H1 (cell line): ENCODE measurements around the gene WAC. TPM values are rescaled to one million over a fixed set of nuclear protein-coding genes. Genes with fewer than 3 reads are reported as not detected.
A peak's percentile ranks its signal among the peaks of the same experiment; 100 is the strongest.

Source experiments
- CTCF ChIA-PET: fragments of 300-600 bp; sonication (Branson Sonifier 250); formaldehyde crosslinking; loops from one replicate; lab custom pipeline; 2021; ENCODE audit not compliant: partially characterized antibody; lab: Charles Lee
- POLR2A ChIA-PET: fragments of 300-600 bp; sonication (Branson Sonifier 250); formaldehyde crosslinking; loops from one replicate; lab custom pipeline; 2021; ENCODE audit warnings: inconsistent platforms; ENCODE audit not compliant: partially characterized antibody; lab: Charles Lee
- DNase-seq, 2 experiments: peaks; one replicate each; pipeline versions ENCODE4 v3.0.0 to v3.0.0-alpha.2; 2010 to 2022; ENCODE audit warnings: low spot score in 2 of 2, low read depth in 1 of 2, mixed read lengths in 1 of 2
- FAIRE-seq: peaks from 2 replicates; lab custom pipeline; 2011; peaks lifted over from hg19 to GRCh38; lab: Jason Lieb, UNC
- H2AFZ ChIP-seq: 2 replicates; pipeline ENCODE4 v1.8.1; 2012; ENCODE audit warnings: low read length, inconsistent platforms
- H2AK5ac ChIP-seq: 2 replicates; pipeline ENCODE4 v1.6.1; 2013; ENCODE audit warnings: low read depth, low read length
- H2BK120ac ChIP-seq: replicated peaks from 2 replicates; pipeline ENCODE3; 2013; ENCODE audit warnings: low read depth, low read length, inconsistent platforms
- H2BK12ac ChIP-seq: 2 replicates; pipeline ENCODE4 v1.6.1; 2013; ENCODE audit warnings: low read depth, low read length
- H2BK15ac ChIP-seq: 2 replicates; pipeline ENCODE4 v1.6.1; 2013; ENCODE audit warnings: low read length
- H2BK20ac ChIP-seq: 2 replicates; pipeline ENCODE4 v1.6.1; 2013; ENCODE audit warnings: low read length
- H2BK5ac ChIP-seq: 2 replicates; pipeline ENCODE4 v1.6.1; 2013; ENCODE audit warnings: low read depth, low read length
- H3K14ac ChIP-seq: 2 replicates; pipeline ENCODE4 v1.6.1; 2013; ENCODE audit warnings: inconsistent platforms; ENCODE audit not compliant: insufficient read length
- H3K18ac ChIP-seq: 2 replicates; pipeline ENCODE4 v1.6.1; 2013; ENCODE audit warnings: low read length; ENCODE audit errors: extremely low read depth
- H3K23ac ChIP-seq: 2 replicates; pipeline ENCODE4 v1.6.1; 2013; ENCODE audit warnings: inconsistent platforms; ENCODE audit not compliant: insufficient read length
- H3K23me2 ChIP-seq: 2 replicates; pipeline ENCODE4 v1.6.1; 2013; ENCODE audit warnings: low read depth, low read length
- H3K27ac ChIP-seq: 2 replicates; pipeline ENCODE4 v1.6.1; 2011; ENCODE audit warnings: low read depth, low read length, inconsistent platforms
- H3K27me3 ChIP-seq, 4 experiments: replicated peaks in 1 of 4; 1 replicate in 1 of 4; 2 replicates in 3 of 4; pipeline versions ENCODE4 v1.6.1 to v1.8.1; 2011 to 2013; ENCODE audit warnings: low read length in 3 of 4, mild to moderate bottlenecking in 3 of 4, inconsistent platforms in 2 of 4, mixed read lengths in 2 of 4, moderate library complexity in 1 of 4; ENCODE audit not compliant: control insufficient read depth in 3 of 4, insufficient read depth in 3 of 4; ENCODE audit errors: extremely low read depth in 1 of 4
- H3K36me3 ChIP-seq, 4 experiments: 2 replicates each; pipeline versions ENCODE4 v1.6.1 to v1.8.1; 2011 to 2013; ENCODE audit warnings: mild to moderate bottlenecking in 4 of 4, low read length in 3 of 4, moderate library complexity in 2 of 4, control low read depth in 1 of 4, inconsistent platforms in 1 of 4; ENCODE audit not compliant: insufficient read depth in 4 of 4, control insufficient read depth in 2 of 4
- H3K4ac ChIP-seq: replicated peaks from 2 replicates; pipeline ENCODE3; 2013; ENCODE audit warnings: low read length, low read depth, mixed read lengths, inconsistent platforms; ENCODE audit not compliant: insufficient read length
- H3K4me1 ChIP-seq, 4 experiments: replicated peaks in 1 of 4; 1 replicate in 1 of 4; 2 replicates in 3 of 4; pipeline versions ENCODE4 v1.6.1 to v1.8.1; 2011 to 2013; ENCODE audit warnings: low read length in 3 of 4, inconsistent platforms in 2 of 4, mixed read lengths in 1 of 4; ENCODE audit not compliant: insufficient read depth in 4 of 4, control insufficient read depth in 3 of 4
- H3K4me2 ChIP-seq, 2 experiments: 2 replicates each; pipeline versions ENCODE4 v1.6.1 to v1.8.1; 2011 to 2013; ENCODE audit warnings: low read depth in 2 of 2, low read length in 2 of 2, control low read depth in 1 of 2, inconsistent platforms in 1 of 2, mild to moderate bottlenecking in 1 of 2; ENCODE audit not compliant: insufficient read depth in 1 of 2
- H3K4me3 ChIP-seq, 4 experiments: fragments of 200-600, 300-600 bp in 1 of 4; sonication (generic), shearing (Covaris generic), sonication (Bioruptor Twin) in 1 of 4; 2 replicates each; pipeline versions ENCODE4 v1.5.1 to v1.8.1; 2011 to 2016; ENCODE audit warnings: low read length in 4 of 4, low read depth in 3 of 4, control low read depth in 2 of 4, inconsistent platforms in 2 of 4, mild to moderate bottlenecking in 2 of 4, mixed read lengths in 1 of 4, moderate library complexity in 1 of 4; ENCODE audit not compliant: insufficient read depth in 2 of 4; ENCODE audit errors: extremely low read depth in 1 of 4
- H3K56ac ChIP-seq: replicated peaks from 2 replicates; pipeline ENCODE3; 2013; ENCODE audit warnings: low read depth, mild to moderate bottlenecking, mixed read lengths, low read length, inconsistent platforms; ENCODE audit not compliant: insufficient read length
- H3K79me1 ChIP-seq: 2 replicates; pipeline ENCODE4 v1.6.1; 2013; ENCODE audit warnings: low read depth, low read length, control low read depth
- H3K79me2 ChIP-seq, 2 experiments: 2 replicates each; pipeline versions ENCODE4 v1.6.1 to v1.8.1; 2012 to 2013; ENCODE audit warnings: low read length in 2 of 2, mild to moderate bottlenecking in 2 of 2, inconsistent platforms in 1 of 2; ENCODE audit not compliant: insufficient read depth in 2 of 2, control insufficient read depth in 1 of 2
- H3K9ac ChIP-seq, 4 experiments: replicated peaks in 1 of 4; 1 replicate in 1 of 4; 2 replicates in 3 of 4; pipeline versions ENCODE4 v1.6.1 to v1.8.1; 2011 to 2013; ENCODE audit warnings: low read depth in 3 of 4, low read length in 3 of 4, control low read depth in 2 of 4, mild to moderate bottlenecking in 2 of 4, moderate library complexity in 2 of 4, inconsistent platforms in 1 of 4; ENCODE audit errors: extremely low read depth in 1 of 4
- H3K9me3 ChIP-seq, 2 experiments: 2 replicates each; pipeline versions ENCODE4 v1.6.1 to v1.8.1; 2012 to 2013; ENCODE audit warnings: mild to moderate bottlenecking in 2 of 2, moderate library complexity in 2 of 2, control low read depth in 1 of 2, inconsistent platforms in 1 of 2, low read depth in 1 of 2, low read length in 1 of 2, mixed read lengths in 1 of 2; ENCODE audit not compliant: insufficient read depth in 2 of 2
- H4K20me1 ChIP-seq, 2 experiments: replicated peaks in 1 of 2; 2 replicates each; pipeline versions ENCODE3 to v1.8.1; 2011 to 2013; ENCODE audit warnings: inconsistent platforms in 2 of 2, low read length in 2 of 2, mild to moderate bottlenecking in 1 of 2; ENCODE audit not compliant: insufficient read depth in 2 of 2, control insufficient read depth in 1 of 2
- H4K5ac ChIP-seq: 2 replicates; pipeline ENCODE4 v1.6.1; 2013; ENCODE audit warnings: low read length, low read depth, mixed read lengths, inconsistent platforms; ENCODE audit not compliant: insufficient read length
- H4K8ac ChIP-seq: 2 replicates; pipeline ENCODE4 v1.8.0; 2013; ENCODE audit warnings: mild to moderate bottlenecking, moderate library complexity, low read length, inconsistent platforms; ENCODE audit not compliant: insufficient read depth; ENCODE audit errors: extremely low read depth
- H4K91ac ChIP-seq: replicated peaks from 2 replicates; pipeline ENCODE3; 2013; ENCODE audit warnings: low read length, mixed read lengths, inconsistent platforms; ENCODE audit not compliant: insufficient read length
- EZH2 ChIP-seq: fragments of 200-600 bp; sonication (generic); IDR thresholded peaks from 2 replicates; pipeline ENCODE4 v1.7.1; 2012; ENCODE audit warnings: low read depth, mild to moderate bottlenecking, moderate library complexity, low read length, inconsistent platforms; ENCODE audit not compliant: severe bottlenecking
- RAD21 ChIP-seq, 2 experiments: IDR thresholded peaks in 1 of 2; conservative IDR thresholded peaks in 1 of 2; 2 replicates each; pipeline ENCODE4 v1.6.1; 2011; ENCODE audit warnings: low read depth in 2 of 2, low read length in 2 of 2, improper control_type of control experiment in 1 of 2, inconsistent platforms in 1 of 2, mild to moderate bottlenecking in 1 of 2, moderate library complexity in 1 of 2
- whole genome bisulfite sequencing, 2 experiments: shearing (Covaris generic) in 1 of 2; methylation state at CpG; one replicate each; pipeline versions ENCODE4 v1.1.6 to v1.1.7; 2013 to 2015; ENCODE audit warnings: low lambda C conversion rate in 2 of 2, mixed read lengths in 2 of 2, inconsistent platforms in 1 of 2, low coverage in 1 of 2, missing lambda C conversion rate in 1 of 2; ENCODE audit not compliant: insufficient replicate concordance in 2 of 2, insufficient coverage in 1 of 2, insufficient read length in 1 of 2; ENCODE audit errors: extremely low coverage in 1 of 2, missing lambda C conversion rate in 1 of 2; 5-methylcytosine and 5-hydroxymethylcytosine counted together
- polyA plus RNA-seq, 7 experiments: library from polyadenylated mRNA; depleted of rRNA in 3 of 7; stranded (reverse) in 5 of 7; unstranded in 2 of 7; fragments of >200 nt in 5 of 7; fragments of 200-250 nt in 2 of 7; gene quantifications; 1 replicate in 5 of 7; 2 replicates in 1 of 7; 4 replicates in 1 of 7; pipeline versions ENCODE4 v1.2.1 to v1.2.3, GENCODE V29; 2011 to 2013; ENCODE audit warnings: missing spikeins in 2 of 7, mixed read lengths in 2 of 7
- total RNA-seq: library from RNA; stranded (reverse); fragmentation: NEBNext Ultra II Directional; extraction: Animal tissue kit (Norgen Biotek cat#: 25700); gene quantifications from 2 replicates; pipeline ENCODE4 v1.2.1, GENCODE V29; 2021

Gene WAC
- total and polyA plus RNA-seq, 2 of the 8 experiments (the other 6 are each of a cell fraction or from before 2014, with no cell fraction given), result 72.9 to 128 TPM

DNA sequence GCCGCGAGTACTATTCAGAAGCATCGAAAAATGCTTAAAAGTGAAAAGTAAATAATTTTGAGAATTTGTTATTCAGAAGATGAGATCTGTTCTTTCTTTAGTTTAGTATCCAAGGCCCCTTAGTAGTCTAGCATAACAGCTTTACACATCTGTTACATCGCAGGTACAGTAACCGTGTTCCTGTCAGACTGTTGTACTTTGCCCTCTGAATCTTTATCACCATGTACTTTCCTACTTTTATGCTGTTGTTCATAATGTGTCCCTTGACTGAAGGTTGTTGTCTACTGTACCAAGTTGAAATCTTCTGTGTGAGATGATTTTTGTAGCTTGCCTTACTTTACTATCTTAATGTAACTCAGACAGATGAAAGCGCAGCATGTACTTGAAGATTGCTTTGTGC, 38.3 kb downstream of the WAC start:
- Histone ChIP-seq H3K14ac (no peak overlapping the region), H3K36me3 (peaks cover 0 to 36% (median 5%) of the 10 kb centered on the region in 4 experiments; a peak in 5 of 8 replicates), H3K18ac (no peak overlapping the region), H3K9ac (peak overlapping the region in 1 of 4 experiments; percentile 46; a peak in 1 of 7 replicates), H3K79me2 (peaks cover 22 to 100% of the 10 kb centered on the region in 2 experiments), H3K56ac (no peak overlapping the region), H3K27ac (no peak overlapping the region), H3K4ac (no peak overlapping the region), H2BK12ac (no peak overlapping the region), H3K4me3 (no peak overlapping the region), H3K4me2 (no peak overlapping the region), H4K91ac (no peak overlapping the region), H2BK20ac (no peak overlapping the region), H3K23me2 (no peaks in the 10 kb centered on the region), H3K23ac (no peak overlapping the region), H2AK5ac (no peak overlapping the region), H4K5ac (no peak overlapping the region), H3K4me1 (peaks cover 0 to 2% (median 0%) of the 10 kb centered on the region in 4 experiments; a peak in 1 of 7 replicates), H3K79me1 (peaks cover 2% of the 10 kb centered on the region; the same call in 1 of the 2 replicates), H2BK5ac (no peak overlapping the region), H4K20me1 (peaks cover 23 to 30% of the 10 kb centered on the region in 2 experiments), H2BK120ac (no peak overlapping the region), H3K9me3 (no peaks in the 10 kb centered on the region), H4K8ac (no peak overlapping the region), H2BK15ac (no peak overlapping the region), H3K27me3 (no peaks in the 10 kb centered on the region), H2AFZ (no peak overlapping the region)
- DNase-seq (no peak), FAIRE-seq (no peak)
- POLR2A ChIA-PET, result interaction anchor here (1.6 kb wide), 1 partner anchor 34 kb away, joined by 8 read pairs; no protein-coding TSS in a partner anchor
- CTCF ChIA-PET, result interaction anchor here (0.7 kb wide), 1 partner anchor 15 kb away, joined by 3 read pairs; no protein-coding TSS in a partner anchor
- TF ChIP-seq RAD21 (IDR thresholded peaks at IDR 0.05 in 1 of 2, conservative IDR thresholded peaks at IDR 0.05 in 1 of 2; ENCODE audit: low read depth in 2 of 2, low read length in 2 of 2) (no peak), EZH2 (no peak)
- WGBS, 2 experiments, result 92% methylated on average over 6 of the region's 6 CpGs; no CpG with 5 or more reads in 1 of the 2 experiments
